GM19395 (cell line): ENCODE measurements around the gene STK11IP.
A peak's percentile ranks its signal among the peaks of the same experiment; 100 is the strongest.
"Not testable (repeated sequence)": the region's sequence is repeated elsewhere in the genome, so short reads cannot be mapped to it uniquely, and the experiment has no call there.

Experiments
- ATAC-seq: cut with Tn5 transposase; IDR thresholded peaks from one replicate; pipeline ENCODE4 v1.9.1; 2021; ENCODE audit warnings: mild to moderate bottlenecking, moderate library complexity; ENCODE audit not compliant: unreplicated experiment

STK11IP gene

DNA sequence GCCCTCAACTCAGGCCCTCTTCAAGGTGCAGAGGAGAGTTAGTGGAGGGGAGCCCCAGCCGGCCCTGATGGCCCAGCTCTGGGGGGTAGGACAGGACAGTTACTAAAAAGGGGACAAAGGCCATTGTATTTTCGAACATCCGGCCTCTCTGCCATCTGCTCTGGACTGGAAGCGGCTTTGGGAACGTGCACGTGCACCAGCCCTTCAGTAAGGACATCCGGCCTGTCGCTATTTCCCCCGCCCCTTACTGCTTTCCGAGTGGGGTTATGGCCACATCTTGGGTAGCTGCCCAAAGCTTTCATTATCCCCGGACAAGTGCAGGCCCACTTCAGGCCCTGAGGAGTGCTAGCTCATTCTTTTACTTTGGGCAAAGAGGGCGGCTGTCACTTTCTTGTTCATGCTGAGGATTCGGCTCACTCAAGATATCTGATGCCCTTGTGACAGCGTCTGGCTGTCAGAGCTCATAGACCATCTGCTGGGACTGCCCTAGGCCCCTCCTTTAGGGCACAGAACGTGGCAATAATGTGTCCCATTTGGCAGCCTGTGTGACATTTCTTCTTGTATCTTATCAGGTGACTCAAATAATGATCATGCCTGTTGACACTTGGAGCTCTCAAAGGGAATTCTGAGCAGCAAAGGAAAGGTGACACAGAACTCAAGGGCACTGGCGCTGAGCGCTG is 47.3 kb downstream of the STK11IP start:
- ATAC-seq: no peak

DNA sequence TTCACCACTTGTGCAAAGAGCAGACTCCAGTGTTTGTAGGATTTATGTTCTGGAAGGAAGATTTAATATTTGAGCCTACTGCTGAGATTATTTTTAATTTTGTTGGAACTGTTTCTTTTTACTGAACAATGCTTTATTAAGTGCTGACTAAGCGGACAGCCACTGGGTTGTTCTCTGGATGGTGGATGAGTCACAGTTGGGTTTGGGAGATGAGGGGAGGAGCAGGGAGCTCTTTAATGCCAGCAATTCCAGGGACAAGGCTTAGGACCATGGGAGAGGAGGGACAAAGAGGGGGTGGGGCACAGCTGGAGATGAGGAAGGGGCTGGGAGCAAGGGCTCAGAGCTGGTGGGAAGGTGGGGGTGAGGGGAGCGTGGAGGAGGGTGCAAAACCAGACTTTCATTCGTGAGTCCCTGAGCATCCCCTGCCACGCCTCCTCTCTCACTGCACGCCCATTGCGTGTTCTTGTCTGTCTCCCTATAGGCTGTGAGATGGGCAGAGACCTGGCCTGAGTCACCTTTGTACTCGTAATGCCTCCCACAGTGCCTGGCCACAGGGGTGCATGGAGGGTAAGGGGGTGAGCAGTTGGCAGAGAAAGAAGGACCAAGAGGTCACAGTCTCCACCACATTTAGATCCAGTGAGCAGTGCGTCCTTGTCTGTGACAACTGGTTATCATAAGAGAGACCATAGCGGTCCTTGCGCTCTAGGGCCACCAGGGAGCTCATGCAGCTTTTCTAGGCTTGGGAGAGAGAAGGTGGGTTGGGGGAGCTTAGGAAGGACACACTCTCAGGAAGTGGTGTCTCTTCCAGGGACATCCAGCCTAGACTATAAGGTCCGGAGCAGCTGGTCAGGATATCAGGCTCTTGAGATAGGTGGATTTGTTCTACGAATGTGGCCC is 48.2 kb downstream of the STK11IP start:
- ATAC-seq: no peak

- ATAC-seq: no peak
These were observed 50.5 kb downstream of the STK11IP start for GRCh38 chr2:219648176-219648575.

DNA sequence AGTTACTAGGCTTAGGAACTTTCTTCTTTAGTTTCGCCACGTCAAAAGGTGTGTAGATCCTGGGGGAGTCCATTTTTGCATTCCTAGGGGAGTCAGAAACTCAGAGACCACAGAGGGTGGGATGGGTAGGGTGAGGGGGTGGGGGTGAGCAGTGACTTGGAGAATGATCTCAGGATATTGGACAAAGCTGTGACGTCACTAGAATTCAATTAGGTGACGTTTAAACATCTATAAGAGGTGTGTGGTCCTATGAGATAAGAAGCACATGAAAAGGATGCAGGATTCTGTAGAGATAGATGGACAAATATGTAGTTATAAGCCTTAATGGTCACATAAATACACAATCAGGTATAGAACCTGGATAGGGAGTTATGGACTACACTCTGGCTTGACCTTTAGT is 51.3 kb downstream of the STK11IP start:
- no peak for ATAC-seq

- no peak for ATAC-seq
These were observed 53.0 kb downstream of the STK11IP start for GRCh38 chr2:219650426-219651248.

- ATAC-seq: not testable (repeated sequence)
These were observed 54.0 kb downstream of the STK11IP start for GRCh38 chr2:219651656-219652055.

DNA sequence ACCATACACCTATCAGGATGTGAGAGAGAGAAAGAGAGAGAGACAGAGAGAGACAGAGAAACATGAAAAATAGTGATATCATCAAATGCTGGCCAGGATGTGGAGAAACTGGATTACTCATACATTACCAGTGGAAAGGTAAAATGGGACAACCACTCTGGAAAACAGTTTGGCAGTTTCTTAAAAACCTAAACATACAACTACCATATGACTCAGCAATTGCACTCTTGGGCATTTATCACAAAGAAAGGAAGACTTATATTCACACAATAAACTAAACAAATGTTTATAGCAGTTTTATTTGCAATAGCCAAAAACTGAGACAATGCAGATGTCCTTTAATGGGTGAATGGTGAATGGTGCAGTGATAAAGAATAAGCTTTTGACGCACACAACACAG is 58.9 kb downstream of the STK11IP start:
- ATAC-seq: no peak

DNA sequence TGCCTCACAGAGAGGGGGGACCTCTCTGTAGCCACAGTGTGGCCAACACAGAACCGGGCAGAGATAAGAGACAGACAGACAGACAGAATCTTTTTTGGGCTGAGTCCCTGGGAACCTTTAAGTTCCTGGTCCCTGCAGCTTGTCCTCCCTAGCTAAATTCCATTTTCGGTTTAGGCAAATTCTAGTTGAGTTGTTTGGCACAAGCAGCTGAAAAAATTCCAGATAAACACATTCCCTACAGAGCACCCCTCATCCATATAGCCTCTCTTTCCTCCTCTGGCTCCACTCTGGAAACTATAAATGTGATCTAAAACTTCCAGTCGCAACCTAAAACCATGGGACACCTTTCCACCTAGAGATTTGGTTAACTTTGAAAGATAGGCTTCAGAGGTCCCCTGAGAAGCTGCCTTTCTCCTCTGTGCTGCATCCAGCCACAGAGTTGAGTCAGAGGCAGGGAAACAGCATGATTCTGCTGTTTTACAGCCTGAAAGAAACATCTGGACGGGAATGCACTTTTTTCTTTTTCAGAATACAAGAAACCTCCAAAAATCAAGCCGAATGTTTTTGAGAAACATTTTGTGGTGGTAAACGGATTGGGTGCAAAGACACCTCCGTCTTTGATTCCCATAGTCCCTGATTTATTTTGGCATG is 60.7 kb downstream of the STK11IP start:
- no peak for ATAC-seq

GRCh38 chr2:219658874-219659273 is 61.2 kb downstream of the STK11IP start:
- no peak for ATAC-seq

DNA sequence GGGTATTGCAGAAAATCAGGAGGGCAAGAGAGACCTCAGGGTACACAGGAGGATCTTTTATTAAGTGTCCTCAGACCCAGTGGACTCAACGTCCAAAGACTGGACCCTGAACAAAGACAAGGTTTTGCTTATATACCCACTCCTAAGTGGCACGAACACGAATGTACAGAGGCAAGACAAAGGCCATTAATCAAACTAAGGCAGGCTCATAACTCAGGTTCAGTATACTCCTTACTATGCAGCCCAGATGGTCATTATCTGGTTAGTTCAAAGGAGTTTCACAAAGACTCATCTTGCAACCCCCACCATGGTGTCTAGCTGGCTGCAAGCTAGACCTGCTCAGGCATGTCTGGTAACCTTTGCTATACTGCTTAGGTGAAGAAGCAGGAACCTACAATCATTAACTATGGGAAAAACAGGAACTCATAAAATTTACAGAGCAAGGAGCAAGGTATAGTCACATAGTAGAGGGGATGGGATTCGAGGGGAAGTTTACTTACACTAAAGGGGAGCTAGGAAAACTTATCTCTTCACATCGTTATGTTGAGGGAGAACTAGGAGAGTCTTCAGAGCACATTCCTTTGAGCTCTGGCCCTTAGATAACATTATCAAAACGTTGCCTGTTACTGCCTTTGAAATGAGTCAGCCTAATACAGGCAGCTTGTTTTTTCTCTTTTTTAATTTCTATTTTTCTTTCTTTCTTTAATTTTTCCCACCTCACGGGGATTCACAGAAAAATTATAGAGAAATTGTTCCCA is 63.7 kb downstream of the STK11IP start:
- ATAC-seq: peak; percentile 94

GRCh38 chr2:219661955-219662395 is 64.3 kb downstream of the STK11IP start:
- peak; percentile 21 for ATAC-seq

- ATAC-seq: no peak
These were observed 64.9 kb downstream of the STK11IP start for GRCh38 chr2:219662566-219662965.

GRCh38 chr2:219663116-219663762 is 65.6 kb downstream of the STK11IP start:
- ATAC-seq: no peak

- no peak for ATAC-seq
These were observed 66.4 kb downstream of the STK11IP start for GRCh38 chr2:219664041-219664440.

DNA sequence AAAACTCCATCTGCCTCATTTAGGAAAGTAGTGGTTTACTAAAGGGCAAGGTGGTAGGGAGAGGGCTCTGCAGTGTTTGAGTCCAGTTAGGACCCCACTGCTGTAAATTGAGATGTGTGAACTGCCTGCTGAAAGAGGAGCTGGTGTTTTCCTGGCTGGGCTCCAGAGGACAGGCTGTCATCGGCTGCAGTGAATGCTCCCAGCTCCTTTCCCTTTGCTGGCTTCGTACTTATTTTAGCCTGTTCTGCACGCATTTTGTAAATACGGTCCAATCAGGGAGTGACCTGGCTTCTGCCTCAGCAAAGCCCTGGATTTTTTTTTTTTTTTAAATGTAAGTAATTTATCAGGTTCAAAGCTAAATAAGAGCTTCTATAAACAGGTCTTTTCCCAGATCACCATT is 67.3 kb downstream of the STK11IP start:
- ATAC-seq: no peak

- no peak for ATAC-seq
These were observed 68.3 kb downstream of the STK11IP start for GRCh38 chr2:219665926-219666325.
